Osteoblast (primary cell): ENCODE measurements around the gene PDGFA. TPM values are rescaled to one million over a fixed set of nuclear protein-coding genes. Genes with fewer than 3 reads are reported as not detected.
A peak's percentile ranks its signal among the peaks of the same experiment; 100 is the strongest.

Source experiments
- DNase-seq: peaks from one replicate; pipeline ENCODE4 v3.0.0; 2011; ENCODE audit warnings: low spot score, mixed read lengths; ENCODE audit not compliant: insufficient read length; ENCODE audit errors: missing footprints
- H2AFZ ChIP-seq: 2 replicates; pipeline ENCODE4 v1.6.0; 2011; ENCODE audit warnings: mild to moderate bottlenecking, low read length
- H3K27ac ChIP-seq: 2 replicates; pipeline ENCODE4 v1.5.1; 2011; ENCODE audit warnings: mild to moderate bottlenecking, low read depth, low read length, moderate library complexity
- H3K27me3 ChIP-seq: 2 replicates; pipeline ENCODE4 v1.6.0; 2012; ENCODE audit warnings: mild to moderate bottlenecking, control low read depth, inconsistent platforms, low read length, moderate library complexity; ENCODE audit not compliant: insufficient read depth
- H3K36me3 ChIP-seq: 2 replicates; pipeline ENCODE4 v1.5.1; 2011; ENCODE audit warnings: mild to moderate bottlenecking, low read length, control low read depth, moderate library complexity; ENCODE audit not compliant: insufficient read depth
- H3K4me1 ChIP-seq: 2 replicates; pipeline ENCODE4 v1.5.1; 2011; ENCODE audit warnings: mild to moderate bottlenecking, low read length, control low read depth, moderate library complexity; ENCODE audit not compliant: insufficient read depth
- H3K4me2 ChIP-seq: 2 replicates; pipeline ENCODE4 v1.6.0; 2011; ENCODE audit warnings: mild to moderate bottlenecking, low read length; ENCODE audit not compliant: insufficient read depth
- H3K4me3 ChIP-seq: fragments of 200-600 bp; sonication (generic); 3 replicates; pipeline ENCODE4 v1.5.1; 2012; ENCODE audit warnings: mild to moderate bottlenecking, low read length, inconsistent platforms; ENCODE audit not compliant: insufficient read depth
- H3K79me2 ChIP-seq: 2 replicates; pipeline ENCODE4 v1.6.0; 2012; ENCODE audit warnings: mild to moderate bottlenecking, low read length, control low read depth, inconsistent platforms; ENCODE audit not compliant: insufficient read depth
- H3K9me3 ChIP-seq: 2 replicates; pipeline ENCODE4 v1.5.1; 2011; ENCODE audit warnings: low read depth, low read length, control low read depth
- H4K20me1 ChIP-seq: 2 replicates; pipeline ENCODE4 v1.6.0; 2012; ENCODE audit warnings: mild to moderate bottlenecking, low read length, control low read depth; ENCODE audit not compliant: insufficient read depth
- CTCF ChIP-seq: IDR thresholded peaks from 2 replicates; pipeline ENCODE4 v1.5.1; 2011; ENCODE audit warnings: mild to moderate bottlenecking, low read depth, low read length, moderate library complexity; ENCODE audit errors: extremely low read depth
- total RNA-seq: library from RNA; depleted of rRNA; stranded (reverse); fragments of >200 nt; gene quantifications from 2 replicates; pipeline ENCODE4 v1.2.3, GENCODE V29; 2012

PDGFA gene
- total RNA-seq, 1 donor, result 32.6 TPM

GRCh38 chr7:548401-548800 lies 28.8 kb upstream of the PDGFA start:
- Histone ChIP-seq H3K4me1 (peaks cover 7% of the 10 kb centered on the region), H3K9me3 (no peaks in the 10 kb centered on the region), H4K20me1 (no peaks in the 10 kb centered on the region), H2AFZ (no peak overlapping the region), H3K27me3 (no peaks in the 10 kb centered on the region), H3K4me3 (no peak overlapping the region), H3K36me3 (no peaks in the 10 kb centered on the region), H3K79me2 (no peaks in the 10 kb centered on the region), H3K27ac (no peak overlapping the region), H3K4me2 (no peak overlapping the region)
- no peak for DNase-seq
- no peak for TF ChIP-seq CTCF

- peaks cover 21% of the 10 kb centered on the region for H3K4me1 ChIP-seq
- DNase-seq, result no peak
- H2AFZ ChIP-seq, result no peak overlapping the region
- H3K79me2 ChIP-seq, result no peaks in the 10 kb centered on the region
- no peak overlapping the region for H3K27ac ChIP-seq
- no peaks in the 10 kb centered on the region for H3K36me3 ChIP-seq
- no peak overlapping the region for H3K4me3 ChIP-seq
- H3K27me3 ChIP-seq, result no peaks in the 10 kb centered on the region
- TF ChIP-seq CTCF, result no peak
- no peaks in the 10 kb centered on the region for H4K20me1 ChIP-seq
- no peak overlapping the region for H3K4me2 ChIP-seq
- H3K9me3 ChIP-seq, result no peaks in the 10 kb centered on the region
Observed at GRCh38 chr7:545470-545869, 25.8 kb upstream of the PDGFA start.

- no peak for TF ChIP-seq CTCF
- DNase-seq, result no peak
- no peaks in the 10 kb centered on the region for H3K79me2 ChIP-seq
- H3K27ac ChIP-seq, result no peak overlapping the region
- no peak overlapping the region for H3K4me3 ChIP-seq
- H3K4me1 ChIP-seq, result peaks cover 21% of the 10 kb centered on the region
- no peaks in the 10 kb centered on the region for H3K27me3 ChIP-seq
- no peak overlapping the region for H3K4me2 ChIP-seq
- H3K36me3 ChIP-seq, result no peaks in the 10 kb centered on the region
- no peaks in the 10 kb centered on the region for H4K20me1 ChIP-seq
- no peak overlapping the region for H2AFZ ChIP-seq
- H3K9me3 ChIP-seq, result no peaks in the 10 kb centered on the region
Observed at GRCh38 chr7:544338-545221, 24.9 kb upstream of the PDGFA start.

GRCh38 chr7:543501-544337 lies 24.1 kb upstream of the PDGFA start:
- H3K4me2 ChIP-seq, result peak overlapping the region; percentile 34
- TF ChIP-seq CTCF, result no peak
- H3K4me1 ChIP-seq, result peaks cover 28% of the 10 kb centered on the region
- H3K27me3 ChIP-seq, result no peaks in the 10 kb centered on the region
- no peaks in the 10 kb centered on the region for H3K79me2 ChIP-seq
- no peak overlapping the region for H3K4me3 ChIP-seq
- no peaks in the 10 kb centered on the region for H3K36me3 ChIP-seq
- H2AFZ ChIP-seq, result no peak overlapping the region
- H4K20me1 ChIP-seq, result no peaks in the 10 kb centered on the region
- peak overlapping the region; percentile 87 for H3K27ac ChIP-seq
- no peak for DNase-seq
- no peaks in the 10 kb centered on the region for H3K9me3 ChIP-seq
